GM13977 (cell line): ENCODE results near the gene GKAP1.

Experiments
- DNase-seq: peaks from one replicate; pipeline ENCODE4 v3.0.0; 2012; ENCODE audit warnings: low spot score
- CTCF ChIP-seq: IDR thresholded peaks from 2 replicates; pipeline ENCODE4 v1.5.1; 2012; ENCODE audit warnings: mild to moderate bottlenecking, control low read depth; ENCODE audit not compliant: insufficient read depth; ENCODE audit errors: extremely low read depth, missing control alignments
- in situ Hi-C: fragments of 300-500 bp; cut with MboI; formaldehyde crosslinking; loops from one replicate; pipeline ENCODE4 v1.12.0; 2022; ENCODE audit warnings: low sequenced_read_pairs, low pct_unique_long_range_greater_than_20kb, mixed read lengths, inconsistent platforms; ENCODE audit not compliant: unreplicated experiment

Gene GKAP1

GRCh38 chr9:83794051-83794450 is 23.5 kb downstream of the GKAP1 start:
- no peak for TF ChIP-seq CTCF
- DNase-seq: peak; percentile 18
- in situ Hi-C loops: no loop called here

GRCh38 chr9:83792746-83793145 is 24.8 kb downstream of the GKAP1 start:
- DNase-seq: no peak
- in situ Hi-C loops: no loop called here
- TF ChIP-seq CTCF: no peak

- DNase-seq: no peak
- TF ChIP-seq CTCF: no peak
- in situ Hi-C loops: no loop called here
Measured at GRCh38 chr9:83778164-83778563, 39.4 kb downstream of the GKAP1 start.

GRCh38 chr9:83775932-83776331 is 41.6 kb downstream of the GKAP1 start:
- no peak for DNase-seq
- no peak for TF ChIP-seq CTCF
- in situ Hi-C loops: no loop called here

- TF ChIP-seq CTCF: no peak
- no peak for DNase-seq
- in situ Hi-C loops: no loop called here
Measured at GRCh38 chr9:83772860-83773259, 44.7 kb downstream of the GKAP1 start.

GRCh38 chr9:83765376-83765775 is 52.2 kb downstream of the GKAP1 start:
- TF ChIP-seq CTCF: no peak
- no peak for DNase-seq
- in situ Hi-C loops: no loop called here

- no peak for DNase-seq
- in situ Hi-C loops: no loop called here
- no peak for TF ChIP-seq CTCF
Measured at GRCh38 chr9:83754383-83754977, 63.1 kb downstream of the GKAP1 start.
